ENCODE measurements around the gene ARRB1. TPM values are rescaled to one million over a fixed set of nuclear protein-coding genes. Genes with fewer than 3 reads are reported as not detected.

ARRB1 gene
- total RNA-seq, 1 donor from 2014 or later: 22.7 TPM

GRCh38 chr11:75269896-75270295 lies 81.6 kb downstream of the ARRB1 start:
- H3K4me3 Mint-ChIP-seq: no peak overlapping the region
- no peaks in the 10 kb centered on the region for H3K9me3 Mint-ChIP-seq
- intact Hi-C loops (cut with micrococcal nuclease): no loop called here
- no peak for DNase-seq
- H3K27ac Mint-ChIP-seq: no peak overlapping the region
- H3K4me1 Mint-ChIP-seq: peaks cover 9% of the 10 kb centered on the region
- H3K36me3 Mint-ChIP-seq (ENCODE audit: low read depth): peaks cover 11% of the 10 kb centered on the region
- H3K27me3 Mint-ChIP-seq: no peaks in the 10 kb centered on the region

- H3K4me1 Mint-ChIP-seq: peaks cover 10% of the 10 kb centered on the region
- H3K9me3 Mint-ChIP-seq: no peaks in the 10 kb centered on the region
- no peaks in the 10 kb centered on the region for H3K27me3 Mint-ChIP-seq
- H3K36me3 Mint-ChIP-seq (ENCODE audit: low read depth): peaks cover 11% of the 10 kb centered on the region
- no peak overlapping the region for H3K27ac Mint-ChIP-seq
- intact Hi-C loops (cut with micrococcal nuclease): no loop called here
- DNase-seq: no peak
- H3K4me3 Mint-ChIP-seq: no peak overlapping the region
These were observed 82.1 kb downstream of the ARRB1 start for GRCh38 chr11:75269367-75269660.

DNA sequence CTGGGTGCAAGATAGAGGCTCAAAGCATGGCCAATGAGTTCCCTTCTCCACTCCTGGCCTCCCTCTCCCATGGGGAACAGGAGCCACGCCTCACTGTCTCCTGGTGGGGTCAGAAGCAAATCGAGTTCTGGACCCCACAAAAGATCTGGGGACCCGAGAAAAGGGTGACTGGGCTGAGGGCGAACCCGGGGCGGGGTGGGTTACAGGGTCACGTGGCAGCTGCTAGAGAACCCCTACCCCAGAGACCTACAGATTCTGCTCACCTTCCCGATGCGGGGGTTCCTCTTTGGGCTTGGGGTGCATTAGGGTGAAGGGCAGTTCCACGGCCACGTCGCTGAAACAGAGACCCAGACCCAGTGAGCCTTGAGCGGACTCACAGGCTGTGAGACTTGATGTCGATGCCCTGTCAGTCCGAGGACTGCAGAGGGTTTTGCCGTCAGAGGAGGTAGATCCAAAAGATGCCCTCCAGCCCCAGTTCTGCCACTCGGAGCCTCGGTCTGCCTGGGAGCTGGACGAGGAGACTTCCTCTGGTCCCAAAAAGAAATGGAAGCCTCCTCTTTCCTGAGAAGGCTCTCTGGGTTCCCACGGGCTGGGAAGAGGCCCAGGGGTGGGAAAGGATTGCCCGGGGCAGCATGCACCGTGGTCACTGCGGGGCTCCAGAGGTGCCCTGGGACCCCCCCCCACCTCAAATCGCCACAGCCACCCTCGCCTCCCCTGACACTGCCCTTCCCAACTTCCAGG lies 82.7 kb downstream of the ARRB1 start:
- no peaks in the 10 kb centered on the region for H3K9me3 Mint-ChIP-seq
- H3K4me3 Mint-ChIP-seq: no peak overlapping the region
- H3K36me3 Mint-ChIP-seq (ENCODE audit: low read depth): peaks cover 10% of the 10 kb centered on the region
- peaks cover 11% of the 10 kb centered on the region for H3K4me1 Mint-ChIP-seq
- no peak for DNase-seq
- H3K27ac Mint-ChIP-seq: no peak overlapping the region
- no peaks in the 10 kb centered on the region for H3K27me3 Mint-ChIP-seq
- intact Hi-C loops (cut with micrococcal nuclease): no loop called here

- intact Hi-C loops (cut with micrococcal nuclease): no loop called here
- Mint-ChIP-seq H3K36me3 (ENCODE audit: low read depth) (peaks cover 8% of the 10 kb centered on the region), H3K27ac (no peak overlapping the region), H3K4me3 (no peak overlapping the region), H3K4me1 (peaks cover 11% of the 10 kb centered on the region), H3K9me3 (no peaks in the 10 kb centered on the region), H3K27me3 (no peaks in the 10 kb centered on the region)
- DNase-seq: no peak
These were observed 84.1 kb downstream of the ARRB1 start for GRCh38 chr11:75267171-75267970.

DNA sequence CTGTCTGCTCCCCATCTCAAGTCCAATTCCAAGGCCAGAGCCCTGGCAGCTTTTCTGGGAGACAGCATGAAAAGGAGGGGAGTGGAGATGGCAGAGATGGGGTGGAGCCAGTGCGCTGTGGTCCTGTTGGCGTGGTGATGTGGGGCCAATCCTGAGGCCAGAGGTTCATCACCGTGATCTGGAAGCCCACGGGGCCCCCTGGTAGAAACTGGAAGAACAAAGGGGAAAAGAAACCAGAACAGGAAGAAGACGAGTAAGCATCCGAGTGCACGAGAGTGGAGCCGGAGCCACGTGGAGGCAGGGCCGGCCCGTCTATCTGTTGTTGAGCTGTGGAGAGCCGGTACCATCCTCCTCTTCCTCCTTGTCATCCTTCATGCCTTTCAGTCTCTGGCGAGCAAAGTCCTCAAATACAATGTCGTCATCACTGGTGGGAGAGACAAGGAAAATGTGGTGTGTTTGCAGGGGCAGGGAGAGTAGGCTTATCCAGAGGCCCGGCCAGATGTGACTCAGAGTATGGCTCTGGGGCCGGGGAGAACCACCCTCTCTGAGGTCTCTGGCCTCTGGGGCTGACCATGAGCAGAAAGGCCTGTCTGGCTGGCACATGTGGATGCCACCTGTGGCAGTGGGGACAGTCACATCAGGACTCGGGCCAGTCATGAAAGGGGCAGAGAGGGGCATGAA lies 85.5 kb downstream of the ARRB1 start:
- Mint-ChIP-seq H3K4me1 (peaks cover 16% of the 10 kb centered on the region), H3K36me3 (ENCODE audit: low read depth) (peaks cover 6% of the 10 kb centered on the region), H3K4me3 (no peak overlapping the region), H3K9me3 (no peaks in the 10 kb centered on the region), H3K27me3 (no peaks in the 10 kb centered on the region), H3K27ac (no peak overlapping the region)
- no peak for DNase-seq
- intact Hi-C loops (cut with micrococcal nuclease): no loop called here

GRCh38 chr11:75264971-75265370 lies 86.5 kb downstream of the ARRB1 start:
- peaks cover 6% of the 10 kb centered on the region for H3K36me3 Mint-ChIP-seq (ENCODE audit: low read depth)
- no peak for DNase-seq
- no peaks in the 10 kb centered on the region for H3K27me3 Mint-ChIP-seq
- H3K9me3 Mint-ChIP-seq: no peaks in the 10 kb centered on the region
- no peak overlapping the region for H3K27ac Mint-ChIP-seq
- intact Hi-C loops (cut with micrococcal nuclease): no loop called here
- H3K4me1 Mint-ChIP-seq: peaks cover 18% of the 10 kb centered on the region
- no peak overlapping the region for H3K4me3 Mint-ChIP-seq

GRCh38 chr11:75264356-75264755 lies 87.1 kb downstream of the ARRB1 start:
- H3K4me3 Mint-ChIP-seq: no peak overlapping the region
- intact Hi-C loops (cut with micrococcal nuclease): no loop called here
- DNase-seq: no peak
- H3K9me3 Mint-ChIP-seq: no peaks in the 10 kb centered on the region
- H3K27ac Mint-ChIP-seq: no peak overlapping the region
- peaks cover 20% of the 10 kb centered on the region for H3K4me1 Mint-ChIP-seq
- peaks cover 2% of the 10 kb centered on the region for H3K27me3 Mint-ChIP-seq
- H3K36me3 Mint-ChIP-seq (ENCODE audit: low read depth): peaks cover 6% of the 10 kb centered on the region

DNA sequence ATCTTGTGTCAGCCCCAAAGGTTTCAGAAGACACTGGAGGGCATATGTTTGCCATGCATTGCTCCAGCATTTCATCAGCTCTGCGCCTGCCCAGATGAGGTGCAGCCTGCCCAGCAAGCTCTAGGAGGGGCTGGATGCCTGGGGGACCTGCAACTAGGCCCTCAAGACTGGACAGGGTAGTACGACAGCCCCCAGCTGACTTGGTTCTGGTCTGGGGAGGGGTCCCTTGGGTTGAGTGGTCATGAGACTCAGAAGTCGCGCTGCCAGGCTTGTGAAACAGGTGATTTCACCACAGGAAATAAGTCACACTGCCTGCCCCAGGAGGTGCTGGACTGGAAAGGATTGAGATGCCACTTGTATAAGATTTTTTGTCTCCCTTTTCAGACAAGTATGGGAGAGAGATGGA lies 87.5 kb downstream of the ARRB1 start:
- H3K4me1 Mint-ChIP-seq: peaks cover 20% of the 10 kb centered on the region
- intact Hi-C loops (cut with micrococcal nuclease): no loop called here
- H3K36me3 Mint-ChIP-seq (ENCODE audit: low read depth): peaks cover 6% of the 10 kb centered on the region
- H3K27me3 Mint-ChIP-seq: peaks cover 2% of the 10 kb centered on the region
- no peak for DNase-seq
- no peaks in the 10 kb centered on the region for H3K9me3 Mint-ChIP-seq
- no peak overlapping the region for H3K4me3 Mint-ChIP-seq
- H3K27ac Mint-ChIP-seq: no peak overlapping the region

DNA sequence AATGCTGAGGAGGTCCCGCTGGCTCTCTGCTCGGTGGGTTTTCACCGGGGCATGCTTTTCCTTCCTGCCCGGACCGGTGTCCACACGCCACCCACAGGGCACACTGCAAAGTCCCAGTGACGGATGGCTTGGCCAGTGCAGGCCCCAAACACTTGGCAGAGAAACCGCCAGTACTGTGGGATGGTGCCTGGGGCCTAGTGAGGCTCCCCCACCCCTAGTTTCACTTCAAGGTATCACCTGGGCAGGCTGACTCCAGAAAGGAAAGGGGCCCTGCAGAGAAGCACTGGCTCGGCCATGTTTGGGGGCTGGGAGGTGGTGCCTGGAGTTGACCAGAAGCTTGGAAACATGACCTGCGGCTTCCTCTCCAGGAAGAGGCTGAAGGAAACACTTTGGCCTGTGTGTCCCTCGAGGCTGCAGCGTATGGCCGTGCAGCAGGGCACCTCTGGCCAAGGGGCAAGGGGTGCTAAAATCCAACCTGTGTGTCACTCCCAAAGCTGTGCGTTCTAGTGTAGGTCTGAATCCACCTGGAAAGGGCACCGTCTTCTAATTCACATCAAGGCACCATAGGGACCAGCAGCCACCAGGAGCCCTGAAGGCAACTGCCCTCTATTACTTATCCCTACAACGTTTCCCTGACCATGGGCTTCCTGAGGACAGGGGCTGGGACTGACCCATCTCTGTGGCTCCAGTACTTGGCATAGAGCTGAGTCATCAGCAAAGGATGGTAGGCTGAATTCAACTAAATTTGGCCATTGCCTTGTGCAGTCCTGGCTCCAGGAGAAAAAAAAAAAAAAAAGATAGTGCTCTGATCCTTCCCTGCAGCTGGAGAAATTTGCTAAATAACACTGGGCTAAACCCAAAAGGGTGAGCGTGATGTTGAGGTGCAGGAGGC lies 88.3 kb downstream of the ARRB1 start:
- Mint-ChIP-seq H3K4me3 (no peak overlapping the region), H3K27me3 (peaks cover 4% of the 10 kb centered on the region), H3K4me1 (peaks cover 20% of the 10 kb centered on the region), H3K27ac (no peak overlapping the region), H3K9me3 (no peaks in the 10 kb centered on the region), H3K36me3 (ENCODE audit: low read depth) (peaks cover 6% of the 10 kb centered on the region)
- DNase-seq: no peak
- intact Hi-C loops (cut with micrococcal nuclease): no loop called here

GRCh38 chr11:75262436-75262835 lies 89.0 kb downstream of the ARRB1 start:
- H3K4me3 Mint-ChIP-seq: no peak overlapping the region
- peaks cover 4% of the 10 kb centered on the region for H3K36me3 Mint-ChIP-seq (ENCODE audit: low read depth)
- intact Hi-C loops (cut with micrococcal nuclease): no loop called here
- DNase-seq: no peak
- no peak overlapping the region for H3K27ac Mint-ChIP-seq
- peaks cover 10% of the 10 kb centered on the region for H3K27me3 Mint-ChIP-seq
- peaks cover 20% of the 10 kb centered on the region for H3K4me1 Mint-ChIP-seq
- H3K9me3 Mint-ChIP-seq: no peaks in the 10 kb centered on the region

DNA sequence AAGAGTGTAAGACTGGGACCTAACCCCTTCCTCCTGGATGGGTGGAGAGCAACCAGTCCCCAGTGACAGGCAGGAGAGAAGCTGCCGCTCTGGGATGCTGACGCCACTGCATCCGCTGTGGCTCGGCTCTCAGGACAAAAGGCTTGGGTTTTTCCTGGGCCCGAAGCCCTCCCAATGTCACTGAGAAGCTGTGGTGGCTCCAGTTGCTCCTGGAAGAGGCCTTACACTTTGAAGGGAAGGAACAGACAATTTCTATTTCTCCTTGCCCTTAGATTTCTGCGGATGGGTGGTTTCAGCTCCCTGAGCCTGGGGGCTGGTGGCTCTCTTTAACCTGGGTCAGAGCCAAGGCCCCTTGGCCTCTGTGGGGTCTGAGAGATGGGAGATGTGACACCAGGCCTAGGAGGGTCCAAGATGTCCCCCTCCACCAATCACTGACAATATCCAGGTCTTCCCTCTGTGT lies 89.5 kb downstream of the ARRB1 start:
- intact Hi-C loops (cut with micrococcal nuclease): no loop called here
- no peak overlapping the region for H3K27ac Mint-ChIP-seq
- no peaks in the 10 kb centered on the region for H3K9me3 Mint-ChIP-seq
- H3K4me3 Mint-ChIP-seq: no peak overlapping the region
- H3K36me3 Mint-ChIP-seq (ENCODE audit: low read depth): peaks cover 4% of the 10 kb centered on the region
- peaks cover 20% of the 10 kb centered on the region for H3K4me1 Mint-ChIP-seq
- DNase-seq: no peak
- peaks cover 13% of the 10 kb centered on the region for H3K27me3 Mint-ChIP-seq

DNA sequence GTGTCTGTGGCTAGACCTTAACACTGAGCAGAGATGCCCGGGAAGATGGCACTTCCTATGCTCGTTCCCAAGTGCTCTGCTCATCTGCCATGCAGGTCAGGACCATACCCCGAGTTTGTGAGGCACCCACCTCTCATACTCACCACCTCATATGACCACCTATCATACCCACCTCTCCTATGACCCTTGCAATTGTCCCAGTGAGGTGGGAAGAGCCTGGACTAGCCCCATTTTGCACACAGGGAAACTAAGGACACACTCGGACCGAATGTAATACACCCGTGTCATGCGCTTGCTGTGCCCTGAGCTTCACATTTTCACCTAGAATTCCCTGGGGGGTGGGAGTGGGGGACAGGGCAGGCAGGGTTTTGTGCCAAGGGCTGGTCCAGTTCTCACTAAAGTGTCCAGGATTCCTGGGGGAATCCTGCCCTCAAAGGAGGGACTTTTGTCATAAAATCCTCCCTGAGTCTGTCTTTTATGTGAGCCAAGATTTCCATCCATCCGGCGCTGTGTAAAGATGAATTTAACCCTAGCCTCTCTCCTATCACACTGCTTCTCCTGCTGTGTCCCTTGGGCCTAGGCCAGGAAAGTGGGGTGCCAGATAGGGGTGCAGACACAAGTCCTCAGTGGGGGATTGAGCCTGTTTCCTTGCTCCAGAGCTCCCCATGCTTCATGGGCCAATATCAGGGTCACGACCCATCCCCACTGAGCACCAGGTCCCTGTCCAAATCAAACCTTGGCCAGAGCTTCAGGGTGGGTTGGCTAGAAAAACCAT lies 90.9 kb downstream of the ARRB1 start:
- DNase-seq: no peak
- Mint-ChIP-seq H3K27me3 (peaks cover 24% of the 10 kb centered on the region), H3K4me3 (no peak overlapping the region), H3K36me3 (ENCODE audit: low read depth) (no peaks in the 10 kb centered on the region), H3K27ac (no peak overlapping the region), H3K9me3 (no peaks in the 10 kb centered on the region), H3K4me1 (peaks cover 20% of the 10 kb centered on the region)
- intact Hi-C loops (cut with micrococcal nuclease): no loop called here

DNA sequence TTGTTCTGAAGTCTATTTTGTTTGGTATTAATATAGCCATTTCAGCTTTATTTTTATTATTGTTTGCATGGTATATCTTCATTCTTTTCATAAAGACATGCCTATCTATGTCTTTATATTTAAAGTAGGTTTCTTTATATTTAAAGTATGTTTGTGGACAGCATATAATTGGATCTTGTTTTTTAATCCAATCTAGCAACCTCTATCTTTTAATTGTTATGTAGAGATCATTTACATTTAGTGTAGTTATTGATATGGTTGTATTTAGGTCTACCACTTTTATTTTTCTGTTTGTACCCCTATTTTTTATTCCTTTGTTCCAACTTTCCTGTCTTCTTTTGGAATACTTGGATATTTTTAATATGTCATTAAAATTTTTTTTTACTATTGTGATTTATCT lies 97.1 kb downstream of the ARRB1 start:
- Mint-ChIP-seq H3K27me3 (peaks cover 39% of the 10 kb centered on the region), H3K4me3 (no peak overlapping the region), H3K9me3 (no peaks in the 10 kb centered on the region)

More for the DNA sequence above, 97.1 kb downstream of the ARRB1 start:
- no peak for DNase-seq
- no peaks in the 10 kb centered on the region for H3K36me3 Mint-ChIP-seq (ENCODE audit: low read depth)
- H3K4me1 Mint-ChIP-seq: no peaks in the 10 kb centered on the region
- intact Hi-C loops (cut with micrococcal nuclease): no loop called here
- H3K27ac Mint-ChIP-seq: no peak overlapping the region
